H1 (cell line): Measurements from ENCODE around the gene CFAP61. TPM values are rescaled to one million over a fixed set of nuclear protein-coding genes. Genes with fewer than 3 reads are reported as not detected.

Experiments used
- BCL11A ChIP-seq, 2 experiments: IDR thresholded peaks; one replicate each; pipeline ENCODE4 v1.6.1; 2011; ENCODE audit warnings: low read depth in 2 of 2, low read length in 2 of 2, mild to moderate bottlenecking in 2 of 2
- FOSL1 ChIP-seq: IDR thresholded peaks from 2 replicates; pipeline ENCODE4 v1.6.1; 2011; ENCODE audit warnings: mild to moderate bottlenecking, low read depth, low read length, moderate library complexity; ENCODE audit not compliant: insufficient read depth
- KDM4A ChIP-seq: IDR thresholded peaks from one replicate; pipeline ENCODE4 v1.7.1; 2012; ENCODE audit warnings: low read depth, mild to moderate bottlenecking, moderate library complexity, low read length, inconsistent platforms; ENCODE audit not compliant: severe bottlenecking
- NRF1 ChIP-seq: IDR thresholded peaks from 2 replicates; pipeline ENCODE4 v1.6.1; 2011; ENCODE audit warnings: mild to moderate bottlenecking, low read depth, low read length, improper control_type of control experiment
- POLR2AphosphoS5 ChIP-seq: IDR thresholded peaks from 2 replicates; pipeline ENCODE4 v1.6.1; 2011; ENCODE audit warnings: low read depth, low read length
- POU5F1 ChIP-seq: IDR thresholded peaks from 2 replicates; pipeline ENCODE4 v1.6.1; 2011; ENCODE audit warnings: low read depth, mild to moderate bottlenecking, low read length, moderate library complexity
- SP4 ChIP-seq: IDR thresholded peaks from 2 replicates; pipeline ENCODE4 v1.6.1; 2012; ENCODE audit warnings: low read length, inconsistent platforms
- polyA plus RNA-seq, 7 experiments: library from polyadenylated mRNA; depleted of rRNA in 3 of 7; stranded (reverse) in 5 of 7; unstranded in 2 of 7; fragments of >200 nt in 5 of 7; fragments of 200-250 nt in 2 of 7; gene quantifications; 1 replicate in 5 of 7; 2 replicates in 1 of 7; 4 replicates in 1 of 7; pipeline versions ENCODE4 v1.2.1 to v1.2.3, GENCODE V29; 2011 to 2013; ENCODE audit warnings: missing spikeins in 2 of 7, mixed read lengths in 2 of 7
- total RNA-seq: library from RNA; stranded (reverse); fragmentation: NEBNext Ultra II Directional; extraction: Animal tissue kit (Norgen Biotek cat#: 25700); gene quantifications from 2 replicates; pipeline ENCODE4 v1.2.1, GENCODE V29; 2021
- TF ChIP-seq, protein P1 (sequence below): fragments of 300-600 bp; sonication (generic); IDR thresholded peaks from 2 replicates; pipeline ENCODE4 v1.7.1; 2012; ENCODE audit warnings: low read length, moderate library complexity, mild to moderate bottlenecking, inconsistent platforms; ENCODE audit not compliant: insufficient replicate concordance

The CFAP61 gene
- total and polyA plus RNA-seq, 2 of the 8 experiments (the other 6 are each of a cell fraction or from before 2014, with no cell fraction given), result 0.29 to 0.61 TPM

DNA sequence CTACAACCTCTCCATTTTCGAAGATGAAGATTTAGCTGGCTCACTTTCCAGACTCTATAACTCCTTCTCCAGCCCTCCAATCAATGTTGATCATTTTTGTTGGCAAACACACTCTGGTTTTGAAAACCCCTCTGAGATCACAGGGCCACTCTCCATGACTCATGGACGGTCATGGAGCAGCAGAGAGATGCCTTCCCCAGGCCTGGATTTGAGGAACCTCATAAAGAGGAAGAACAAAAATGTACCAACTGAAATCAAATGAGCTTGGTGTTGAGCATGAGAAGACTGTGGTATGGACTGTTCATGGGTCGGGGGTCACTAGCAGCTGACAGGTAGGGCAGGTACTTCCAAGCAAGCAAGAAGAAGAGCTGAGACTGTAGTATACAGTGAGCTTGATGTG lies 202.8 kb downstream of the CFAP61 start (continued):
- TF ChIP-seq, protein P1, sequence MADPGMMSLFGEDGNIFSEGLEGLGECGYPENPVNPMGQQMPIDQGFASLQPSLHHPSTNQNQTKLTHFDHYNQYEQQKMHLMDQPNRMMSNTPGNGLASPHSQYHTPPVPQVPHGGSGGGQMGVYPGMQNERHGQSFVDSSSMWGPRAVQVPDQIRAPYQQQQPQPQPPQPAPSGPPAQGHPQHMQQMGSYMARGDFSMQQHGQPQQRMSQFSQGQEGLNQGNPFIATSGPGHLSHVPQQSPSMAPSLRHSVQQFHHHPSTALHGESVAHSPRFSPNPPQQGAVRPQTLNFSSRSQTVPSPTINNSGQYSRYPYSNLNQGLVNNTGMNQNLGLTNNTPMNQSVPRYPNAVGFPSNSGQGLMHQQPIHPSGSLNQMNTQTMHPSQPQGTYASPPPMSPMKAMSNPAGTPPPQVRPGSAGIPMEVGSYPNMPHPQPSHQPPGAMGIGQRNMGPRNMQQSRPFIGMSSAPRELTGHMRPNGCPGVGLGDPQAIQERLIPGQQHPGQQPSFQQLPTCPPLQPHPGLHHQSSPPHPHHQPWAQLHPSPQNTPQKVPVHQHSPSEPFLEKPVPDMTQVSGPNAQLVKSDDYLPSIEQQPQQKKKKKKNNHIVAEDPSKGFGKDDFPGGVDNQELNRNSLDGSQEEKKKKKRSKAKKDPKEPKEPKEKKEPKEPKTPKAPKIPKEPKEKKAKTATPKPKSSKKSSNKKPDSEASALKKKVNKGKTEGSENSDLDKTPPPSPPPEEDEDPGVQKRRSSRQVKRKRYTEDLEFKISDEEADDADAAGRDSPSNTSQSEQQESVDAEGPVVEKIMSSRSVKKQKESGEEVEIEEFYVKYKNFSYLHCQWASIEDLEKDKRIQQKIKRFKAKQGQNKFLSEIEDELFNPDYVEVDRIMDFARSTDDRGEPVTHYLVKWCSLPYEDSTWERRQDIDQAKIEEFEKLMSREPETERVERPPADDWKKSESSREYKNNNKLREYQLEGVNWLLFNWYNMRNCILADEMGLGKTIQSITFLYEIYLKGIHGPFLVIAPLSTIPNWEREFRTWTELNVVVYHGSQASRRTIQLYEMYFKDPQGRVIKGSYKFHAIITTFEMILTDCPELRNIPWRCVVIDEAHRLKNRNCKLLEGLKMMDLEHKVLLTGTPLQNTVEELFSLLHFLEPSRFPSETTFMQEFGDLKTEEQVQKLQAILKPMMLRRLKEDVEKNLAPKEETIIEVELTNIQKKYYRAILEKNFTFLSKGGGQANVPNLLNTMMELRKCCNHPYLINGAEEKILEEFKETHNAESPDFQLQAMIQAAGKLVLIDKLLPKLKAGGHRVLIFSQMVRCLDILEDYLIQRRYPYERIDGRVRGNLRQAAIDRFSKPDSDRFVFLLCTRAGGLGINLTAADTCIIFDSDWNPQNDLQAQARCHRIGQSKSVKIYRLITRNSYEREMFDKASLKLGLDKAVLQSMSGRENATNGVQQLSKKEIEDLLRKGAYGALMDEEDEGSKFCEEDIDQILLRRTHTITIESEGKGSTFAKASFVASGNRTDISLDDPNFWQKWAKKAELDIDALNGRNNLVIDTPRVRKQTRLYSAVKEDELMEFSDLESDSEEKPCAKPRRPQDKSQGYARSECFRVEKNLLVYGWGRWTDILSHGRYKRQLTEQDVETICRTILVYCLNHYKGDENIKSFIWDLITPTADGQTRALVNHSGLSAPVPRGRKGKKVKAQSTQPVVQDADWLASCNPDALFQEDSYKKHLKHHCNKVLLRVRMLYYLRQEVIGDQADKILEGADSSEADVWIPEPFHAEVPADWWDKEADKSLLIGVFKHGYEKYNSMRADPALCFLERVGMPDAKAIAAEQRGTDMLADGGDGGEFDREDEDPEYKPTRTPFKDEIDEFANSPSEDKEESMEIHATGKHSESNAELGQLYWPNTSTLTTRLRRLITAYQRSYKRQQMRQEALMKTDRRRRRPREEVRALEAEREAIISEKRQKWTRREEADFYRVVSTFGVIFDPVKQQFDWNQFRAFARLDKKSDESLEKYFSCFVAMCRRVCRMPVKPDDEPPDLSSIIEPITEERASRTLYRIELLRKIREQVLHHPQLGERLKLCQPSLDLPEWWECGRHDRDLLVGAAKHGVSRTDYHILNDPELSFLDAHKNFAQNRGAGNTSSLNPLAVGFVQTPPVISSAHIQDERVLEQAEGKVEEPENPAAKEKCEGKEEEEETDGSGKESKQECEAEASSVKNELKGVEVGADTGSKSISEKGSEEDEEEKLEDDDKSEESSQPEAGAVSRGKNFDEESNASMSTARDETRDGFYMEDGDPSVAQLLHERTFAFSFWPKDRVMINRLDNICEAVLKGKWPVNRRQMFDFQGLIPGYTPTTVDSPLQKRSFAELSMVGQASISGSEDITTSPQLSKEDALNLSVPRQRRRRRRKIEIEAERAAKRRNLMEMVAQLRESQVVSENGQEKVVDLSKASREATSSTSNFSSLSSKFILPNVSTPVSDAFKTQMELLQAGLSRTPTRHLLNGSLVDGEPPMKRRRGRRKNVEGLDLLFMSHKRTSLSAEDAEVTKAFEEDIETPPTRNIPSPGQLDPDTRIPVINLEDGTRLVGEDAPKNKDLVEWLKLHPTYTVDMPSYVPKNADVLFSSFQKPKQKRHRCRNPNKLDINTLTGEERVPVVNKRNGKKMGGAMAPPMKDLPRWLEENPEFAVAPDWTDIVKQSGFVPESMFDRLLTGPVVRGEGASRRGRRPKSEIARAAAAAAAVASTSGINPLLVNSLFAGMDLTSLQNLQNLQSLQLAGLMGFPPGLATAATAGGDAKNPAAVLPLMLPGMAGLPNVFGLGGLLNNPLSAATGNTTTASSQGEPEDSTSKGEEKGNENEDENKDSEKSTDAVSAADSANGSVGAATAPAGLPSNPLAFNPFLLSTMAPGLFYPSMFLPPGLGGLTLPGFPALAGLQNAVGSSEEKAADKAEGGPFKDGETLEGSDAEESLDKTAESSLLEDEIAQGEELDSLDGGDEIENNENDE, result no peak
- TF ChIP-seq BCL11A (IDR thresholded peaks at IDR 0.05; ENCODE audit: low read depth in 2 of 2, low read length in 2 of 2) (no peak), NRF1 (no peak), SP4 (no peak), KDM4A (no peak), POU5F1 (no peak), FOSL1 (no peak), POLR2AphosphoS5 (no peak)
